Type B pancreatic cell (in vitro differentiated cells): ENCODE measurements around the gene SIRT7. TPM values are rescaled to one million over a fixed set of nuclear protein-coding genes. Genes with fewer than 3 reads are reported as not detected.

Source experiments
- DNase-seq: peaks from one replicate; pipeline ENCODE4 v3.0.0; 2021; ENCODE audit warnings: mixed read lengths; ENCODE audit not compliant: unreplicated experiment; ENCODE audit errors: extremely low spot score
- H3K27ac Mint-ChIP-seq: 2 replicates; pipeline ENCODE4 v1.8.0; 2021; ENCODE audit warnings: mild to moderate bottlenecking, mixed read lengths
- H3K27me3 Mint-ChIP-seq: 2 replicates; pipeline ENCODE4 v1.8.0; 2021; ENCODE audit warnings: mixed read lengths
- H3K36me3 Mint-ChIP-seq: 2 replicates; pipeline ENCODE4 v1.8.0; 2021; ENCODE audit warnings: mixed read lengths
- H3K4me1 Mint-ChIP-seq: one replicate; pipeline ENCODE4 v1.8.0; 2021; ENCODE audit warnings: mixed read lengths; ENCODE audit not compliant: unreplicated experiment
- H3K4me3 Mint-ChIP-seq: 2 replicates; pipeline ENCODE4 v1.8.0; 2021; ENCODE audit warnings: mild to moderate bottlenecking, mixed read lengths
- H3K9me3 Mint-ChIP-seq: 2 replicates; pipeline ENCODE4 v1.8.0; 2021; ENCODE audit warnings: mixed read lengths
- CTCF ChIP-seq: fragments of 200-600 bp; sonication (generic); conservative IDR thresholded peaks from 2 replicates; pipeline ENCODE4 v1.5.0; 2021; ENCODE audit warnings: antibody characterized with exemption, mild to moderate bottlenecking
- total RNA-seq: library from RNA; stranded (reverse); gene quantifications from 2 replicates; pipeline ENCODE4 v1.2.1, GENCODE V29; 2021; ENCODE audit warnings: low replicate concordance

SIRT7 gene
- total RNA-seq, 1 donor from 2014 or later: 29.9 TPM

DNA sequence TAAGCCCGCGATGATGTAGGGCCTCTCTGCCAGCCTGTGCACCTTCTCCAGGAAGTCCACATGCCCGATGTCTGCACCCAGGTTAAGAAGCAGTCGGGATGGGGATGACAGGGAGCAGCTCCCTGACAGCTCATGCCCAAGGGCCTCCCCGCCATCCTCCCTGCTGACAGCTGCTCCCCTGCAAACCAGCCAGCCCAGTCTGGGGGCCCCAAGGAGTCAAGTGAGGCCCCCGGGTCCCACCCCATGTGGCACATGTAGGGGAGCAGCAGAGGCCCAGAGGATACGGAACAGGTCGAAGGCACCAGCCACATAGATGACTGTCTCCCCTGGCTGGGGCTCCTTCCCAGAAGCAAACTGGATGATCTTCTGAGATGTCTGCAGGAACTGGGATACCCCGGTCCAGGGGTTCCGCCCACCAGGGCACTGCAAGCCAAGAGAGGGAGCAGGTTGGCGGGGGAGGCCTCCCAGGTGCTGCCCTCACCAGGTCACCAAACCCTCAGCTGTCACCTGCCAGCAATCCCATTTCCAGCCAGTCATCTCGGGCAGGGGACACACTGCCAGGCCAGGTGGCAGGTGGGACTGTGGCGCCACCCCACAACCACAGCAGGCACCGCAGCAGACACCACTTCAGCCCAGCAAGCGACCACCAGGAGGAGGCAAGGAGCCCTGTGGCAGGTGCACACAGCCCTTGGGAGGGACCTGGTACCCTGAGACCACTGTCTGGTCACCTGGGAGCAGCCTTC, 11.3 kb downstream of the SIRT7 start:
- TF ChIP-seq CTCF: no peak
- Mint-ChIP-seq H3K27ac (no peak overlapping the region), H3K4me1 (no peaks in the 10 kb centered on the region), H3K9me3 (no peaks in the 10 kb centered on the region), H3K4me3 (no peak overlapping the region), H3K27me3 (no peaks in the 10 kb centered on the region), H3K36me3 (no peaks in the 10 kb centered on the region)
- no peak for DNase-seq

DNA sequence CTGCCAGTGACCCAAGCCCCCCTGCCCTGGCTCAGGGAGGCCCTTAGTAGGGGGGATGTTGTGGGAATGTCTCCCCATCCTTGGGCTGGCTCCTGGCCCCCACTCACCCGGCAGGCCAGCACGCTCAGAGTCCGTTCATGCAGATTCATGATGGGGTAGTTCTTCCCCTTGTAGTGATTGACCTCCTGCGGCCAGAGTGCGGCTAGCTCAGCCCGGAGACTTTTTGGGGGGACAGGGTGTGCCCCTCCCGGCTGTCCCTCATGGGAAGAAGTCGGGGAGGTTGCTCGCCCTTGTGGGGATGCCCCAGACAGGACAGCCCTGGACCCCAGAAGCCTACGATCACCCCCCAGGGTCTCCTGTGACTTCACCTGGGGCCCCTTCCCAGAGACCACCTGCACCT, 12.0 kb downstream of the SIRT7 start:
- H3K36me3 Mint-ChIP-seq: peaks cover 4% of the 10 kb centered on the region
- TF ChIP-seq CTCF: no peak
- peaks cover 5% of the 10 kb centered on the region for H3K27me3 Mint-ChIP-seq
- no peak overlapping the region for H3K27ac Mint-ChIP-seq
- peaks cover 3% of the 10 kb centered on the region for H3K4me1 Mint-ChIP-seq
- no peak for DNase-seq
- H3K9me3 Mint-ChIP-seq: no peaks in the 10 kb centered on the region
- H3K4me3 Mint-ChIP-seq: no peak overlapping the region

GRCh38 chr17:81905424-81905875, 12.5 kb downstream of the SIRT7 start:
- Mint-ChIP-seq H3K27ac (no peak overlapping the region), H3K9me3 (no peaks in the 10 kb centered on the region), H3K36me3 (peaks cover 7% of the 10 kb centered on the region), H3K27me3 (peaks cover 9% of the 10 kb centered on the region), H3K4me1 (peaks cover 7% of the 10 kb centered on the region), H3K4me3 (no peak overlapping the region)
- no peak for DNase-seq
- TF ChIP-seq CTCF: no peak

GRCh38 chr17:81904600-81905423, 13.2 kb downstream of the SIRT7 start:
- Mint-ChIP-seq H3K27ac (no peak overlapping the region), H3K36me3 (peaks cover 12% of the 10 kb centered on the region), H3K4me1 (peaks cover 7% of the 10 kb centered on the region), H3K27me3 (peaks cover 9% of the 10 kb centered on the region), H3K4me3 (no peak overlapping the region), H3K9me3 (no peaks in the 10 kb centered on the region)
- TF ChIP-seq CTCF: no peak
- no peak for DNase-seq

- peaks cover 7% of the 10 kb centered on the region for H3K4me1 Mint-ChIP-seq
- TF ChIP-seq CTCF: no peak
- no peak for DNase-seq
- H3K27ac Mint-ChIP-seq: no peak overlapping the region
- H3K4me3 Mint-ChIP-seq: no peak overlapping the region
- peaks cover 12% of the 10 kb centered on the region for H3K36me3 Mint-ChIP-seq
- H3K9me3 Mint-ChIP-seq: no peaks in the 10 kb centered on the region
- peaks cover 9% of the 10 kb centered on the region for H3K27me3 Mint-ChIP-seq
Observed at GRCh38 chr17:81903896-81904599, 13.9 kb downstream of the SIRT7 start.
